AG09319 (cell line): ENCODE data around the gene SLC22A7.

Experiments used
- DNase-seq: peaks from one replicate; pipeline ENCODE4 v3.0.0-alpha.2; 2010; ENCODE audit warnings: low read depth; ENCODE audit errors: extremely low read depth
- TF ChIP-seq, protein P1 (sequence below): IDR thresholded peaks from 2 replicates; pipeline ENCODE4 v1.5.1; 2011; ENCODE audit warnings: low read depth, mild to moderate bottlenecking, inconsistent platforms, low read length, moderate library complexity

Gene SLC22A7

DNA sequence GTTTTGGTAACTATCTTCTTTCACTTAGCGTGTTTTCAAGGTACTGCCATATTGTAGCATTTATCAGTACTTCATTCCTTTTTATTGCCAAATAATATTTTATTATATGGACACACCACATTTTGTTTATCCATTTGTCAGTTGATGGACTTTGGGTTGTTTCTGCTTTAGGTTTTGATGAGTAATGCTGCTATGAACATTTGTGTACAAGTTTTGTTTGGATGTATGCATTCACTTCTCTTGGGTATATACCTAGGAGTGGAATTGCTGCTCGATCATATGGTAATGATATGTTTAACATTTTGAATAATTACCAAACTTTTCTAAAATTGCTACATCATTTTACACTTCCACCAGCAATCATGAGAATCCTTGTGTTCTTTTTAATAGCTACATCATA is 6.4 kb upstream of the SLC22A7 start:
- TF ChIP-seq, protein P1, sequence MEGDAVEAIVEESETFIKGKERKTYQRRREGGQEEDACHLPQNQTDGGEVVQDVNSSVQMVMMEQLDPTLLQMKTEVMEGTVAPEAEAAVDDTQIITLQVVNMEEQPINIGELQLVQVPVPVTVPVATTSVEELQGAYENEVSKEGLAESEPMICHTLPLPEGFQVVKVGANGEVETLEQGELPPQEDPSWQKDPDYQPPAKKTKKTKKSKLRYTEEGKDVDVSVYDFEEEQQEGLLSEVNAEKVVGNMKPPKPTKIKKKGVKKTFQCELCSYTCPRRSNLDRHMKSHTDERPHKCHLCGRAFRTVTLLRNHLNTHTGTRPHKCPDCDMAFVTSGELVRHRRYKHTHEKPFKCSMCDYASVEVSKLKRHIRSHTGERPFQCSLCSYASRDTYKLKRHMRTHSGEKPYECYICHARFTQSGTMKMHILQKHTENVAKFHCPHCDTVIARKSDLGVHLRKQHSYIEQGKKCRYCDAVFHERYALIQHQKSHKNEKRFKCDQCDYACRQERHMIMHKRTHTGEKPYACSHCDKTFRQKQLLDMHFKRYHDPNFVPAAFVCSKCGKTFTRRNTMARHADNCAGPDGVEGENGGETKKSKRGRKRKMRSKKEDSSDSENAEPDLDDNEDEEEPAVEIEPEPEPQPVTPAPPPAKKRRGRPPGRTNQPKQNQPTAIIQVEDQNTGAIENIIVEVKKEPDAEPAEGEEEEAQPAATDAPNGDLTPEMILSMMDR = no peak
- no peak for DNase-seq

DNA sequence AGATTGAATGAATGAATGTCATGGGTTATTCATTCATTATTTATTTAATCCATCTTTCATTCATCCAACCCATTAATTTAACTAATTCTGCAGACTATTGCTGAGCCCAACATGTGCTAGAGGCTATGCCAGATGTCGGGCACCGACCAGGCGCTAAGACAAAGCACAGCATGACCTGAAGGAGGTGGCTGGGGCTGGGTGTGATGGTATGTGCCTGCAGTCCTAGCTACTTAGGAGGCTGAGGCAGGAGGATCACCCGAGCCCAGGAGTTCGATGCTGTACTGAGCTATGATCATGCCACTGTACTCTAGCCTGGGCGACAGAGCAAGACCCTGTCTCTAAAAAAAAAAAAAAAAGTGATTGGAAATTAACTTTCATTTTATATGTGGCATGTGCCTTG is 5.7 kb upstream of the SLC22A7 start:
- TF ChIP-seq, protein P1 = no peak
- no peak for DNase-seq

DNA sequence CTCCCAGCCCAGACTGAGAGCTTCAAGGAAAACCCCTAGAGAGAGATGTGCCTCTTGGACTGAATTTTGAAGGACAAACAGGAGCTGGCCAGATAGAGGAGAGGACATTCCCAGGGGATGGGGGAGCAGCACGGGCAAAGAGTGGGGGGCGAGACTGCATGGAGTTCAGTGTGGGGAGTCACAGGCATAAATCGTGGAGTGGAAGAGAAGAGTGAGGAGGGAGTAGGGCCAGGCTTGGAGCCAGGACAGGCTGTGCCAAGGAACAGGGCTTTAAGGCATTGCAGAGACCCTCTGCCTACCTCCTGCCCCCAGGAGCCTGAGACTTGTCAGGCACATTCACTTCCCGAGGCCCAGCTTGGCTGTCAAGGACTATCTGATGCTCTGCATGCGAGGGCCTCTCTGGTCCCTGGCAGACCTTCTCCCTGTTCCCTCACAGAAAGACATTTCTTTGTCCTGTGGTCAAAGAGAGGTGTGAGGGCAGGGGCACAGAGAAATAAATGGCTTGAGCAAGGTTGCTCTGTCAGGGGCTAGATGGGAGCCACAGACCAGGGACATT is 5.2 kb upstream of the SLC22A7 start:
- TF ChIP-seq, protein P1 = no peak
- no peak for DNase-seq

DNA sequence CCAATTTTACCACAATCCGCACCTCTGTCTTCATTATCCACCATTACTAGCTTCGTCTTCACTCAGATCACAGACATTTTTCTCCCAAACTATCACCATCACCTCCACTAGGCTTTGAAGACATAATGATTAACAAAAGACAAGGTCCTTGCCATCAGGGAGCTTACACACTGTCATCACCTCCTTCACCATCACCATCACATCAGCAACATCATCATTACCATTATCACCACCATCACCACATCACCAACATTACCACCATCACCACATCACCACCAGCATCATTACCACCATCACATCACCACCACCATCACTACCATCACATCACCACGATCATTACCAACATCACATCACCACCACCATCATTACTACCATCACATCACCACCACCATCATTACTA is 4.4 kb upstream of the SLC22A7 start:
- no peak for DNase-seq
- TF ChIP-seq, protein P1 = no peak

DNA sequence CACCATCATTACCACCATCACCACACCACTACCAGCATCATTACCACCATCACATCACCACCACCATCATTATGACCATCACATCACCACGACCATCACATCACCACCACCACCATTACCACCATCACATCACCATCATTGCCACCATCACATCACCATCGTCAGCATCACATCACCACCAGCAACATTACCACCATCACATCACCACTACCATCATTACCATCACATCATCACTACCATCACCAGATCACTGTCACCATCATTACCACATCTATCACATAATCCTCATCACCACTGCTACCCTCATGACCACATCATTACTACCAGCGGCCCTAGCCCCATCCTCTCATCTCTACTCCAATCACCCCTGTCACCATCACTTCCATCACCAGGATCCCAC is 3.5 kb upstream of the SLC22A7 start:
- TF ChIP-seq, protein P1 = no peak
- DNase-seq = no peak

DNA sequence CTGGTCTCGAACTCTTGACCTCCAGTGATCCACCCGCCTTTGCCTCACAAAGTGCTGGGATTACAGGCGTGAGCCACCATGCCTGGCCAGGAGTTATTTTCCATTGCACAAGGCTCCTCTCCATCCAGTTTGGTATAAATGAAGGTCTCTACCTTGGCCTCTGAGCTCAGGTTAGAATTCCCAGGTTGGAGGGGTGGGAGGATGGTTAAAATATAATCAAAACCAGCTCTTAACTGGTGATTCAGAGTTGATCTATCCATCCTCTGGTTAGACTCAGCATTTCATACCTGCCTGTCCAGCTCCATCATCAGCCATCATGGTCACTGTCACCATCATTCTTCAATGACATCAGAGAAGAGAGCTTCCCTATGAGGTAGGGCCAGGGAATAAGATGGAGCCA is 2.6 kb upstream of the SLC22A7 start:
- TF ChIP-seq, protein P1 = no peak
- no peak for DNase-seq

DNA sequence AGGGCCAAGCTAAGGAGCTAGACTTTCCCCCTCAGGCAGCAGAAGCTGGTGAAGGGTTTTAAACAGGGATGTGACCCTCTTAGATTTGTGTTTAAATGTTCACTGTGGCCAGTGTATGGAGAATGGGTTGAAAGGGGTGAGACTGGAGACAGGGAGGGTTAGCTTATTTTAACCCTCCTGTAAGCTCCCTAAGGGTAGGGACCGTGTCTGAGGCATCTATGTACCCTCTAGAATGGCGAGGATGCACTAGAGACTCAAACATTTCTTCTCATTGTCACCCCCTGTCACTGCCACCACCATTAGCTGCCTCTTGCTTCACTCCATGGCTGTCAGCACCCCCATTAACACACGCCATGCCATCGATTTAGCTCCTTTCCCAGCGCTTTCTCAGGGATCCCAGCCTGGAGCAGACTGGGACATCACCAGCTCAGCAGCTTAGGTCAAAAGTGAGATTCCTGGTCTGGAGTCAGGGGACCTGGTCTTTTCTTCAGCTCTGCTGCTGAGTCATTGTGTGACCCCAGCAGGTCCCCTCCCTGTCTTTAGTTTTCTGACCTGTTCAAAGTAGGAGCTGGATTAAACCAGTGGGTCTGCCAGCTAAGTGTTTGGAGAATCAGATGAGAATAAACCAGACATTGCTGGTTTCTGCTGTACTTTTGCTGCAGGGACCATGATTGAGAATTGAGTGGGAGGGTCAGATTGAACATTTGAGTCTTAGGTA is 1.1 kb upstream of the SLC22A7 start:
- TF ChIP-seq, protein P1 = no peak
- DNase-seq = no peak
